ENCODE data around the gene HRCT1. TPM values are rescaled to one million over a fixed set of nuclear protein-coding genes. Genes with fewer than 3 reads are reported as not detected.

Gene HRCT1
- total and polyA plus RNA-seq, 2 experiments from 2014 or later = not detected

DNA sequence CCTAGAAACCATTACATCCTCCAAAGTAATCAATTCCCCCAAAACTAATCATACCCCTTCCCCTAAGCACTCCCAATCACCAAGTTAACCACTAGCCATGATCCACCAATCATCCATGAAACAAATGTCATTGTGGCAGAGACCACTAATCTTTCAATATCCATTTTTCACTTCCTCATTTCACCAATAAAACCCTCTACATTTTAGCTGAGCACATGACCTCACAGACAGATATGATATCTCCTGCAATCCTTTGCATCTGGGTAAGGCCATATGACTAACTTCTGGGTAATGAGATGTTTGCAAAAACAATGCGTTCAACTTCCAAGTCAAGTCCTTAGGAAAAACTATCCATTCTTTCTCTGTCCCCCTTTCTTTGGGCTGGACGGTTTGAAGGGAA lies 31.2 kb downstream of the HRCT1 start (continued):
- TF ChIP-seq, protein P1, sequence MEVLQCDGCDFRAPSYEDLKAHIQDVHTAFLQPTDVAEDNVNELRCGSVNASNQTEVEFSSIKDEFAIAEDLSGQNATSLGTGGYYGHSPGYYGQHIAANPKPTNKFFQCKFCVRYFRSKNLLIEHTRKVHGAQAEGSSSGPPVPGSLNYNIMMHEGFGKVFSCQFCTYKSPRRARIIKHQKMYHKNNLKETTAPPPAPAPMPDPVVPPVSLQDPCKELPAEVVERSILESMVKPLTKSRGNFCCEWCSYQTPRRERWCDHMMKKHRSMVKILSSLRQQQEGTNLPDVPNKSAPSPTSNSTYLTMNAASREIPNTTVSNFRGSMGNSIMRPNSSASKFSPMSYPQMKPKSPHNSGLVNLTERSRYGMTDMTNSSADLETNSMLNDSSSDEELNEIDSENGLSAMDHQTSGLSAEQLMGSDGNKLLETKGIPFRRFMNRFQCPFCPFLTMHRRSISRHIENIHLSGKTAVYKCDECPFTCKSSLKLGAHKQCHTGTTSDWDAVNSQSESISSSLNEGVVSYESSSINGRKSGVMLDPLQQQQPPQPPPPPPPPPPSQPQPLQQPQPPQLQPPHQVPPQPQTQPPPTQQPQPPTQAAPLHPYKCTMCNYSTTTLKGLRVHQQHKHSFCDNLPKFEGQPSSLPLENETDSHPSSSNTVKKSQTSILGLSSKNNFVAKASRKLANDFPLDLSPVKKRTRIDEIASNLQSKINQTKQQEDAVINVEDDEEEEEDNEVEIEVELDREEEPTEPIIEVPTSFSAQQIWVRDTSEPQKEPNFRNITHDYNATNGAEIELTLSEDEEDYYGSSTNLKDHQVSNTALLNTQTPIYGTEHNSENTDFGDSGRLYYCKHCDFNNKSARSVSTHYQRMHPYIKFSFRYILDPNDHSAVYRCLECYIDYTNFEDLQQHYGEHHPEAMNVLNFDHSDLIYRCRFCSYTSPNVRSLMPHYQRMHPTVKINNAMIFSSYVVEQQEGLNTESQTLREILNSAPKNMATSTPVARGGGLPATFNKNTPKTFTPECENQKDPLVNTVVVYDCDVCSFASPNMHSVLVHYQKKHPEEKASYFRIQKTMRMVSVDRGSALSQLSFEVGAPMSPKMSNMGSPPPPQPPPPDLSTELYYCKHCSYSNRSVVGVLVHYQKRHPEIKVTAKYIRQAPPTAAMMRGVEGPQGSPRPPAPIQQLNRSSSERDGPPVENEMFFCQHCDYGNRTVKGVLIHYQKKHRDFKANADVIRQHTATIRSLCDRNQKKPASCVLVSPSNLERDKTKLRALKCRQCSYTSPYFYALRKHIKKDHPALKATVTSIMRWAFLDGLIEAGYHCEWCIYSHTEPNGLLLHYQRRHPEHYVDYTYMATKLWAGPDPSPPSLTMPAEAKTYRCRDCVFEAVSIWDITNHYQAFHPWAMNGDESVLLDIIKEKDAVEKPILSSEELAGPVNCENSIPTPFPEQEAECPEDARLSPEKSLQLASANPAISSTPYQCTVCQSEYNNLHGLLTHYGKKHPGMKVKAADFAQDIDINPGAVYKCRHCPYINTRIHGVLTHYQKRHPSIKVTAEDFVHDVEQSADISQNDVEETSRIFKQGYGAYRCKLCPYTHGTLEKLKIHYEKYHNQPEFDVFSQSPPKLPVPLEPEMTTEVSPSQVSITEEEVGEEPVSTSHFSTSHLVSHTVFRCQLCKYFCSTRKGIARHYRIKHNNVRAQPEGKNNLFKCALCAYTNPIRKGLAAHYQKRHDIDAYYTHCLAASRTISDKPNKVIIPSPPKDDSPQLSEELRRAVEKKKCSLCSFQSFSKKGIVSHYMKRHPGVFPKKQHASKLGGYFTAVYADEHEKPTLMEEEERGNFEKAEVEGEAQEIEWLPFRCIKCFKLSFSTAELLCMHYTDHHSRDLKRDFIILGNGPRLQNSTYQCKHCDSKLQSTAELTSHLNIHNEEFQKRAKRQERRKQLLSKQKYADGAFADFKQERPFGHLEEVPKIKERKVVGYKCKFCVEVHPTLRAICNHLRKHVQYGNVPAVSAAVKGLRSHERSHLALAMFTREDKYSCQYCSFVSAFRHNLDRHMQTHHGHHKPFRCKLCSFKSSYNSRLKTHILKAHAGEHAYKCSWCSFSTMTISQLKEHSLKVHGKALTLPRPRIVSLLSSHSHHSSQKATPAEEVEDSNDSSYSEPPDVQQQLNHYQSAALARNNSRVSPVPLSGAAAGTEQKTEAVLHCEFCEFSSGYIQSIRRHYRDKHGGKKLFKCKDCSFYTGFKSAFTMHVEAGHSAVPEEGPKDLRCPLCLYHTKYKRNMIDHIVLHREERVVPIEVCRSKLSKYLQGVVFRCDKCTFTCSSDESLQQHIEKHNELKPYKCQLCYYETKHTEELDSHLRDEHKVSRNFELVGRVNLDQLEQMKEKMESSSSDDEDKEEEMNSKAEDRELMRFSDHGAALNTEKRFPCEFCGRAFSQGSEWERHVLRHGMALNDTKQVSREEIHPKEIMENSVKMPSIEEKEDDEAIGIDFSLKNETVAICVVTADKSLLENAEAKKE (CRISPR knock-in tag; IDR thresholded peaks at IDR 0.05) = no peak
- TF ChIP-seq ZNF114 (CRISPR knock-in tag; IDR thresholded peaks at IDR 0.05) (no peak), CREB1 (CRISPR knock-in tag; IDR thresholded peaks at IDR 0.05; ENCODE audit: low read depth) (no peak), ETS1 (IDR thresholded peaks at IDR 0.05) (no peak), ZNF331 (CRISPR knock-in tag; IDR thresholded peaks at IDR 0.05; ENCODE audit: low read depth) (no peak), JUNB (IDR thresholded peaks at IDR 0.05; ENCODE audit: unreplicated experiment) (no peak), EZH2 (IDR thresholded peaks at IDR 0.05; ENCODE audit: low read depth, unreplicated experiment) (no peak)

DNA sequence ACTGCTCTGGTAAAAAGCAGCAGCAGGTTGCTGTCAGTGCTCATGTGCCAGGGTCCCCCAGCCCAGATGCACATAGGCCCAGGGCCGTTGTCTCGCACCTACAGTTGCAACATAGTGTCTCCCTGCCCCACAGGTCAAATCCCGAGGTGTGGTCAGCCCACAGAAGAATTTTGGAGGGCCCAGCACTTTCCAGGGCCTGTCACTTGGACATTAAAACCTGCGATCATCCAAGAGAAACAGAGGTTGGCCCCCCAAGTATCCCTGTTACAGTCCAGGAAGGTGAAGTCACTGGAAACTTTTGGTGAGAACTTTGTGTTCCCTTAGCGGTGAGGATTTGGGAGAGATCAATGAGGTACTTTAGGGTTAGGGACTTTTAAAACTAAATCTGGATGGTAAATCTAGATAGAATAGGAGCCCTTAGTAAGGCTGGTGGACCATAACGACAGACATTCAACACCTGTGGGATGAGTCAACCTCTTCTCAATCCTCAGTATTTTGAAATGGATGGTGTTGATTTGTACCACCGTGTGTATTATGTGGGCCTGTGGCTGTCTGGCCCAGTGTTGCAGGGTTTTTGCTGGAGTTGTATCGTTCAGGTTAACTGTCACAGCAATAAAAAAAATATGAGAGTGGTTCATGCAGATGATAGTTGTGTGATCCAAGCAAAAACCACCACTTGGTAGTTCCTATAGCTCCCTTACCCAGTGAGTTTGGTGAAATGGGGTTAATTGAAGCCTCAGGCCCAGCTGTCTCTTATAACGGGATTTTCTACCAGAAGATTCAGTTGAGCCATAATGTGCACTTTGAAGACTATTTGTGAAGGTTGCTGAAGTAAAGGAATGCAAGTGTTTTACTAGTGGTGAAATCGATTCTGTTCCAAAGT lies 32.7 kb downstream of the HRCT1 start:
- Mint-ChIP-seq H3K27ac (no peak overlapping the region), H3K9me3 (no peaks in the 10 kb centered on the region; the same call in 2 of the 3 replicates), H3K27me3 (ENCODE audit: insufficient read depth, low read depth, poor library complexity) (peaks cover 12% of the 10 kb centered on the region), H3K36me3 (ENCODE audit: low read depth) (no peaks in the 10 kb centered on the region), H3K4me3 (no peak overlapping the region), H3K4me1 (no peaks in the 10 kb centered on the region)
- H2AFZ ChIP-seq = no peak overlapping the region
- no peak for DNase-seq (ENCODE audit: low spot score)
- no peaks in the 10 kb centered on the region for H4K20me1 ChIP-seq (replicated peaks; ENCODE audit: insufficient read depth)
- no peaks in the 10 kb centered on the region for H3K36me3 ChIP-seq (ENCODE audit: insufficient read depth)
- no peak overlapping the region for H3K4me3 ChIP-seq
- ATAC-seq = no peak
- no peaks in the 10 kb centered on the region for H3F3A ChIP-seq (replicated peaks; ENCODE audit: low read depth)
- no peak overlapping the region for H3K4me2 ChIP-seq
- no peaks in the 10 kb centered on the region for H3K9me2 ChIP-seq (ENCODE audit: insufficient read depth)
- H3K27ac ChIP-seq (ENCODE audit: low read depth) = no peak overlapping the region
- no peaks in the 10 kb centered on the region for H3K79me2 ChIP-seq (replicated peaks; ENCODE audit: insufficient read depth)
- peaks cover 26% of the 10 kb centered on the region for H3K27me3 ChIP-seq (ENCODE audit: insufficient read depth)
- no peaks in the 10 kb centered on the region for H3K4me1 ChIP-seq (ENCODE audit: insufficient read depth)
- TF ChIP-seq REST (IDR thresholded peaks at IDR 0.05; ENCODE audit: unreplicated experiment) (no peak), POLR2AphosphoS5 (IDR thresholded peaks at IDR 0.05; ENCODE audit: low read depth) (no peak), CREB1 (CRISPR knock-in tag; IDR thresholded peaks at IDR 0.05; ENCODE audit: low read depth) (no peak)
